Esophagus squamous epithelium (tissue), 4 donors: Measurements from ENCODE around the gene BUD31.

ENCODE experiments used
- CTCF ChIP-seq, 6 experiments: fragments of 450-650 bp in 4 of 6; fragments of 200-600 bp in 2 of 6; sonication (generic) in 2 of 6; IDR thresholded peaks; one replicate each; pipeline ENCODE4 v1.5.1; 2016 to 2019; ENCODE audit warnings: antibody characterized with exemption in 6 of 6, mild to moderate bottlenecking in 4 of 6, moderate library complexity in 4 of 6
- POLR2A ChIP-seq, 4 donors: fragments of 450-650 bp; IDR thresholded peaks; one replicate each; pipeline ENCODE4 v1.6.1; 2017; ENCODE audit warnings: antibody characterized with exemption in 4 of 4, mild to moderate bottlenecking in 4 of 4, moderate library complexity in 3 of 4

DNA sequence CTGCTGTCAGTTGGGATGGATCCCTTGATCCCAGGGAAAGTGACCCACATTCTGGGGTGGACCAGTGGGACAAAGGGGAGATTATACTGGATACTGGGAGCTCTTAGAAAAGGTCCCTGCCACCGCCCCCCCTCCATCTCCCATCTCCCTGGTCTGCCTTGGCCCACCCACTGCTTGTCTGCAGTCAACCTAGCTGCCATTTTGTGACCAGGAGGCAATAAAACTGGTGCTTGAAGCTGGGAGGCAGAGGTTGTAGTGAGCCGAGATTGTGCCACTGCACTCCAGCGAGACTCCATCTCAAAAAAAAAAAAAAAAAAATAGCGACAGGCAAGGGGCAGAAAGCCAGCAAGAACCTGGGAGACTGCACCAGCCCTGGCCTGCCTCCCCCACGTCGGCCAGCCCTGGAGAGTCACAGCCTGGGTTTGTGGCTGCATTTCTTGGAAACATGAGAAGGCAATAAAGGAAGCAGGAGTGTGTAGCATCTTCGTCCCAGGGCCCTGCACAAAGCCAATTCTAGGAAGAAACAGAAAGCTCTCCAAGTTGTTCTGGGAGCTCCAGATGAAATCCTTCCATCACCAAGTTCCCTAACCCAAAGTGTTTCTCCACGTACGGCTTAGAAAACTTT is 38.9 kb upstream of the BUD31 start:
- TF ChIP-seq CTCF (IDR thresholded peaks at IDR 0.05) (no peak), POLR2A (IDR thresholded peaks at IDR 0.05) (no peak)
